ENCODE results near the gene RTF1.

GRCh38 chr15:41493205-41493901 lies 76.5 kb downstream of the RTF1 start, which contains the start of gene ITPKA:
- TF ChIP-seq CTCF (IDR thresholded peaks at IDR 0.05) (no peak), GABPA (IDR thresholded peaks at IDR 0.05; ENCODE audit: low read depth) (no peak)
